Right lobe of liver (tissue), 6 donors: Measurements from ENCODE around the gene NRXN3. TPM values are rescaled to one million over a fixed set of nuclear protein-coding genes. Genes with fewer than 3 reads are reported as not detected.

Source experiments
- ATAC-seq, 4 donors: fragments of 200-7000 bp; cut with Tn5 transposase; one replicate each; pipeline ENCODE4 v1.9.1; 2020; ENCODE audit warnings: mild to moderate bottlenecking in 4 of 4, moderate library complexity in 4 of 4
- DNase-seq, 3 donors: peaks; one replicate each; pipeline ENCODE4 v3.0.0-alpha.2; 2020
- H3K27ac ChIP-seq, 3 donors: fragments of 200-600 bp; one replicate each; pipeline ENCODE4 v1.8.0; 2022
- H3K27me3 ChIP-seq, 2 donors: fragments of 200-600 bp; one replicate each; pipeline ENCODE4 v1.8.0; 2022
- H3K36me3 ChIP-seq, 4 donors: fragments of 200-600 bp; sonication (generic) in 1 of 4; one replicate each; pipeline versions ENCODE4 v1.5.1 to v1.8.0; 2017 to 2022; ENCODE audit warnings: control low read depth in 1 of 4
- H3K4me1 ChIP-seq, 4 donors: fragments of 200-600 bp; sonication (generic) in 1 of 4; one replicate each; pipeline versions ENCODE4 v1.5.1 to v1.8.0; 2017 to 2022; ENCODE audit warnings: control low read depth in 1 of 4
- H3K4me3 ChIP-seq, 3 donors: fragments of 200-600 bp; one replicate each; pipeline ENCODE4 v1.8.0; 2022
- H3K9me3 ChIP-seq, 4 donors: fragments of 200-600 bp; sonication (generic) in 1 of 4; one replicate each; pipeline versions ENCODE4 v1.5.1 to v1.8.0; 2017 to 2022; ENCODE audit warnings: control low read depth in 1 of 4
- CTCF ChIP-seq, 4 donors: fragments of 200-600 bp in 3 of 4; fragments of 450-650 bp in 1 of 4; IDR thresholded peaks; one replicate each; pipeline versions ENCODE4 v1.5.1 to v1.8.0; 2016 to 2022; ENCODE audit warnings: antibody characterized with exemption in 4 of 4, mild to moderate bottlenecking in 2 of 4
- POLR2A ChIP-seq: fragments of 450-650 bp; IDR thresholded peaks from one replicate; pipeline ENCODE4 v1.6.1; 2017; ENCODE audit warnings: antibody characterized with exemption, mild to moderate bottlenecking
- WGBS: methylation state at CpG from one replicate; pipeline ENCODE4 v1.1.6; 2018; ENCODE audit warnings: low coverage, low lambda C conversion rate; ENCODE audit not compliant: insufficient coverage; ENCODE audit errors: missing lambda C conversion rate; 5-methylcytosine and 5-hydroxymethylcytosine counted together
- intact Hi-C, 2 donors: fragments of 100-400 bp; cut with DNase I; formaldehyde crosslinking; loops; one replicate each; pipeline versions ENCODE4 v1.11.2 to v1.14.1; 2022
- total RNA-seq, 6 experiments: library from RNA; depleted of rRNA in 2 of 6; stranded (reverse); fragments of >200 nt in 2 of 6; fragmentation: NEBNext Ultra II Directional in 3 of 6; extraction: Animal tissue kit (Norgen Biotek cat#: 25700) in 3 of 6; gene quantifications; one replicate each; pipeline versions ENCODE4 v1.1.0 to v1.2.4, GENCODE V29; 2016 to 2023
- donor health status: DM: no; HTN: yes; CAD: no.
- donor health status: DM: no; HTN: no; CAD: no.
- donor health status: DM: no; HTN: no; CAD: no.
- donor health status: DM: no; HTN: yes; CAD: no.
- donor health status: DM: no; HTN: yes; CAD: no.

The NRXN3 gene
- total RNA-seq, 6 experiments from 2014 or later, result 0.06 to 0.51 (median 0.23) TPM; not detected in 1

DNA sequence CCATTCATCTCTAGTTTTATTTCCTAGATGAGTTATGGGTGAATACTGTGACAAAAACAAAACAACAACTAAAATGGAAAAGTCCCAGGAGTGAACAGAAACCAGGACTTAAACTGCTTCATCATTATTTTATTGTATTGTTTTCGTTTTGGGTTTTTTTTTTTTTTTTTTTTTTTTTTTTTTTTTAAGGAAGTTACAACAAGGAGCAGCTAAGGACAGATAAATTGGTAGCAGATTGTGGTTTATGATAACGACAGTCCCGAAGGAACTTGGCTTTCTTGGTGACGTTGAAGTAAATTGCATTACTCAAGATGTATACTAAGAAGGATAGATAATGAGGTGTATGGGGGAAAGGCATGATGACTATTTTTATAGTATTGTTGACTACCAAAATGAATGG is 866.3 kb downstream of the NRXN3 start:
- TF ChIP-seq CTCF (IDR thresholded peaks at IDR 0.05) (no peak), POLR2A (no peak)
- no peak overlapping the region for H3K4me3 ChIP-seq
- H3K27me3 ChIP-seq, result no peaks in the 10 kb centered on the region
- no peak overlapping the region for H3K27ac ChIP-seq
- no peaks in the 10 kb centered on the region for H3K4me1 ChIP-seq
- no peaks in the 10 kb centered on the region for H3K9me3 ChIP-seq
- DNase-seq, result no peak
- WGBS, result 34% methylated on average over 4 of the region's 4 CpGs
- no peaks in the 10 kb centered on the region for H3K36me3 ChIP-seq
- intact Hi-C loops, result no loop called here
- ATAC-seq, result no peak

- WGBS, result 61% methylated on average over 2 of the region's 3 CpGs
Observed at GRCh38 chr14:79037106-79037505, 866.9 kb downstream of the NRXN3 start.

DNA sequence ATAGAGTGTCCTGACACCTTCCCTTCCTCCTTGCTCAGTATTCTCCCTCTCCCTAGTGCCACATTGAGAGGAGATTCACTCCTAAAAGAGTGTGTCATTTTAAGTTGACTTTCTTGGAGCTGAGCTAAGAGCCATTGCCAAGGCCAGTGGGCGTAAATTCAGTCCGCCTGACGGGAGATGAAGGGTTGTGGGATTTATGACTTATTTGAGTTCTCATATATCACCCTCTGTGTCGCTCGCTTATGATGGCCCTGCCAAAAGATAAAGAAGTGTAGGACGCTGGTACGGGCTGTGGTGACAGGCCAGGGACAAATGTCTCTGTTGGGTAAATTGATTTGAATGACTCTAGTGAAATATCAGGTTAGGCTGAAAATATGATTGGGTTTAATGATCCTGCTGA is 867.4 kb downstream of the NRXN3 start:
- Histone ChIP-seq H3K36me3 (no peaks in the 10 kb centered on the region), H3K27me3 (no peaks in the 10 kb centered on the region), H3K9me3 (no peaks in the 10 kb centered on the region), H3K4me3 (no peak overlapping the region), H3K4me1 (no peaks in the 10 kb centered on the region), H3K27ac (no peak overlapping the region)
- 53% methylated on average over 6 of the region's 7 CpGs for WGBS
- DNase-seq (no peak), ATAC-seq (no peak)
- intact Hi-C loops, result no loop called here
- no peak for TF ChIP-seq CTCF (IDR thresholded peaks at IDR 0.05)
- no peak for TF ChIP-seq POLR2A

More at GRCh38 chr14:79037106-79037505, 866.9 kb downstream of the NRXN3 start:
- H3K4me3 ChIP-seq, result no peak overlapping the region
- no peaks in the 10 kb centered on the region for H3K9me3 ChIP-seq
- no peak overlapping the region for H3K27ac ChIP-seq
- TF ChIP-seq CTCF (IDR thresholded peaks at IDR 0.05) (no peak), POLR2A (no peak)
- intact Hi-C loops, result no loop called here
- no peaks in the 10 kb centered on the region for H3K4me1 ChIP-seq
- H3K36me3 ChIP-seq, result no peaks in the 10 kb centered on the region
- ATAC-seq (no peak), DNase-seq (no peak)
- no peaks in the 10 kb centered on the region for H3K27me3 ChIP-seq

GRCh38 chr14:79040790-79041189 is 870.6 kb downstream of the NRXN3 start:
- intact Hi-C loops, result no loop called here
- Histone ChIP-seq H3K9me3 (no peaks in the 10 kb centered on the region), H3K36me3 (no peaks in the 10 kb centered on the region), H3K27me3 (no peaks in the 10 kb centered on the region), H3K4me3 (no peak overlapping the region), H3K4me1 (no peaks in the 10 kb centered on the region), H3K27ac (no peak overlapping the region)
- ATAC-seq (no peak), DNase-seq (no peak)
- WGBS, result no CpG with 5 or more reads among the region's 1 CpG
- TF ChIP-seq POLR2A, result no peak
- TF ChIP-seq CTCF (IDR thresholded peaks at IDR 0.05), result no peak
